Fibroblast of pulmonary artery (primary cell): ENCODE data around the gene SLPI.
A peak's percentile ranks its signal among the peaks of the same experiment; 100 is the strongest.

ENCODE experiments used
- DNase-seq: peaks from one replicate; pipeline ENCODE4 v3.0.0-alpha.2; 2010; ENCODE audit warnings: low read depth
- H3K4me3 ChIP-seq: replicated peaks from 2 replicates; pipeline ENCODE4 v1.5.1; 2011; ENCODE audit warnings: low read depth, mild to moderate bottlenecking, control low read depth, low read length, moderate library complexity
- TF ChIP-seq, protein P1 (sequence below): IDR thresholded peaks from 2 replicates; pipeline ENCODE4 v1.5.1; 2011; ENCODE audit warnings: mild to moderate bottlenecking, control low read depth, low read length, inconsistent platforms; ENCODE audit errors: missing control alignments

The SLPI gene

DNA sequence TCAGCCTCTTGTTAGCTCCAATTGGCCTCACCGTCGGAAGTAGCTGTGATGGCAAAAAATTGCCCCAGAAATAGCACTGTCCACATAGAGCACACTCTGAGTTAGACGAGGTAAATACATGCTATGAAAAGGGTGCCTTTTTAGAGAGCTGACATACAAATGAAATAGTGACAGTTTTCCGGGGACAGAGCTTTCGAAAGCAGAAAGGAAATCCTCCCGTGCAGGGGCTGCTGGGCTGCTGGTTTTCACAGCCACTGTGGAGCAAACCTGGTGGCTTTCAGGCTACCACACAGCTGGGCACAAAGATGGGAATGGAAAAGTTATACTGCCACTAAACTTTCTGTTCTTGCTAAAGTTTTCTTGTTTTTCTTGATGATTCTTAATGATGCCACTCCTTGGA lies 8.3 kb downstream of the SLPI start:
- TF ChIP-seq, protein P1, sequence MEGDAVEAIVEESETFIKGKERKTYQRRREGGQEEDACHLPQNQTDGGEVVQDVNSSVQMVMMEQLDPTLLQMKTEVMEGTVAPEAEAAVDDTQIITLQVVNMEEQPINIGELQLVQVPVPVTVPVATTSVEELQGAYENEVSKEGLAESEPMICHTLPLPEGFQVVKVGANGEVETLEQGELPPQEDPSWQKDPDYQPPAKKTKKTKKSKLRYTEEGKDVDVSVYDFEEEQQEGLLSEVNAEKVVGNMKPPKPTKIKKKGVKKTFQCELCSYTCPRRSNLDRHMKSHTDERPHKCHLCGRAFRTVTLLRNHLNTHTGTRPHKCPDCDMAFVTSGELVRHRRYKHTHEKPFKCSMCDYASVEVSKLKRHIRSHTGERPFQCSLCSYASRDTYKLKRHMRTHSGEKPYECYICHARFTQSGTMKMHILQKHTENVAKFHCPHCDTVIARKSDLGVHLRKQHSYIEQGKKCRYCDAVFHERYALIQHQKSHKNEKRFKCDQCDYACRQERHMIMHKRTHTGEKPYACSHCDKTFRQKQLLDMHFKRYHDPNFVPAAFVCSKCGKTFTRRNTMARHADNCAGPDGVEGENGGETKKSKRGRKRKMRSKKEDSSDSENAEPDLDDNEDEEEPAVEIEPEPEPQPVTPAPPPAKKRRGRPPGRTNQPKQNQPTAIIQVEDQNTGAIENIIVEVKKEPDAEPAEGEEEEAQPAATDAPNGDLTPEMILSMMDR: no peak
- no peak for DNase-seq
- H3K4me3 ChIP-seq: no peak overlapping the region

DNA sequence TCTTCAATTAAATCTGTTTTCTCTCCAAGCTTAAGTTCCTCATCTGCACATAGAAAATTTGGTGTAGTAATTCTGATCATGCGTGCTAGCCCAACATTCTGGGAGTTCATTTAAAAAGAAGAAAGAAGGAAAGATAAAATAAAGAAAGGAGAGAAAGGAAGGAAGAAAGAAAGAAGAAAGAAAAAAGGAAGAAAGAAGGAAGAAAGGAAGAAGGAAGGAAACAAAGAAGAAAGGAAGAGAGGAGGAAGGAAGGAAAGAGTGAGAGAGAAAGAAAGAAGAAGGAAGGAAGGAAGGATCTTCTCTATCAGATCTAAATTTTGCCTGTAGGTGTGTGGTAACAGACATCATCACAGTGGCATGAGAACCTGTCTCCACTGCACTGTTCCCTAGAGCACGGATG lies 16.2 kb downstream of the SLPI start:
- H3K4me3 ChIP-seq: no peak overlapping the region
- DNase-seq: no peak
- TF ChIP-seq, protein P1: no peak

DNA sequence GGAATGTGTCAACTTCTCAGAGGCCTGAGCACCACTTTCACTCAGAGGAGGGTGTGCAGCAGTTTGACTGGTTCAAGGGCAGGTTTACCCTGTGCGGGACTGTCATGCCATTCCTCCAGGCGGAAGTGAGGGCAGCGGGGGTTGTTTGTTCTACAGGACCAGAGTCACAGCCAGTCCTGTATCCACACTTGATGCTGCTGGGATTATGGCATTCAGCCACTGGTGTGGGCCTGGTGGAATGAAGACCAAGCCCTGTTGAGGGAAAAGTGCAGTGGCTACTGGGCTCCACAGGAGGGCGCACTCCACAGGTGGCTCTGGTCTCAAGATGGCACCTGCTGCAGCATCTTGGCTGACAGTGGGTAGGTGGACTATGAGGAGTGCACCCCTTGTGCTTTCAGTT lies 18.4 kb downstream of the SLPI start:
- TF ChIP-seq, protein P1: peak; percentile 39
- H3K4me3 ChIP-seq: no peak overlapping the region
- no peak for DNase-seq

DNA sequence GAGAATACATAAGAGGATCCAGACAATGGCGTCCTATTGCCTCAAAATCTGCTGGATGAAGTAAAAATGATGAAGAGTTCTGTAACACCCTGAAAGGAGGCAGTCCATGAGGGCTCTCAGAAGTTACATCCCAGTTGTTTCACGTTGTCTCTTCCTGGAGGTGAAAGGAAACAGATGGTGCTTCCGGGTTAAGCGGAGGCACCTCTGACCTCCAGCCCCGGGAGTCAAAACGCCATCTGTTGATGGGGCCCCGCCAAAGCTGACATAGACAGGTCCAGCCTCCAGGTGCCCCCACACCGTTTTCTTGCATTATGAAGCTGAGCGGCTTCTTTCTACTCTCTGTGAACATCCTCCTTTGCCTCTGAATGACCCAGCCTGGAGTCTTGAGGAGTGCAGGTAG lies 23.7 kb downstream of the SLPI start:
- DNase-seq: no peak
- TF ChIP-seq, protein P1: no peak
- no peak overlapping the region for H3K4me3 ChIP-seq

DNA sequence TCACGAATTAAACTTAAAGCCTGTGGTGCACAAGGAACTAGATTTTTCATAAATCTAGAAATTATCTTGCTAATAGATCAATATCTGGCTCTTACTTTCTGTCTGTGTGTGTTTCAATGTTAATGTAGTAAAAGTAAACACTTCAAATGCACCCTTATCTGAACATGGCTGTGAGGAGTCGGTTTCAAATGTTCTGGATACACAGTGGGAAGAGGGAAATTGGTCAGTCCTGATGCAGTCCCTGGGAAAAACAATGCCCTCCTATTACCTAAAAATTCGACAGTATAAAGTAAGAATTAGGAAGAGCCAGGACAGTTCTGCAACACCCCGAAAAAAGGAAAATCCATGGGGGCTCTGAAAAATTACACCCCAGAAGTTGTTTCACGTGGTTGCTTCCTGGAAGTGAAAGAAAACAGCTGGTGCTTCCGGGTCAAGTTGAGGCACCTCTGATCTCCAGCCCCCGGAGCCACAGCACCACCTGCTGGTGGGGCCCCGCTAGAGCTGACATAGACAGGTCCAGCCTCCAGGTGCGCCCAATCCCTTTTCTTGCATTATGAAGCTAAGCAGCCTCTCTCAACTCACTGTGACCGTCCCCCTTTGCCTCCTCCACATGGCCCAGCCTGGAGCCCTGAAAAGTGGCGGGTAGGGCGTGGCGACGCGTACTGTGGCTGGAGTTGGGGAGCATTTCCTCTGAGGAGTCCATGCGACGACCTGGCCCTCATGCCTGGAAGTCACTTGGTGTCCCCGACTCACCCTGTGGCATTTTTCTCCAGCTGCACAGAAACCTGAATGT lies 24.9 kb downstream of the SLPI start:
- TF ChIP-seq, protein P1: peak; percentile 45
- DNase-seq: peak; percentile 7
- no peak overlapping the region for H3K4me3 ChIP-seq

DNA sequence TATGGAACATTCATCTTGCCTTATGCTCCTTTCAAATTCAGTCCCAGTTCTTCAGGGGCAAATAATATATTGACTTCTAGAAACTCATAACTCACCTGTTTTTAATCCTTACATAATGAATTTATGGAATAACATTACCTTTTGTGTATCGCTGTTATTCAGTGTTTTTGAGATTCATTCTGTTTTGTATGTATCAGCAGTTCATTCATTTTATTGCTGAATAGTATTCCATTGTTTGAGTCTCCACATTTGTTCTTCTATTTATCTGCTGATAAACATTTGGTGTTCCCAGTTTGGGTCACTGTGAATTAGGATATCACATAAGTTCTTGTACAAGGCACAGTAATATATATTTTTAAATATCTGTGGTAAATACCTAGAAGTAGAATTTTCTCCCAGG lies 28.1 kb downstream of the SLPI start:
- TF ChIP-seq, protein P1: no peak
- DNase-seq: no peak
- no peak overlapping the region for H3K4me3 ChIP-seq

DNA sequence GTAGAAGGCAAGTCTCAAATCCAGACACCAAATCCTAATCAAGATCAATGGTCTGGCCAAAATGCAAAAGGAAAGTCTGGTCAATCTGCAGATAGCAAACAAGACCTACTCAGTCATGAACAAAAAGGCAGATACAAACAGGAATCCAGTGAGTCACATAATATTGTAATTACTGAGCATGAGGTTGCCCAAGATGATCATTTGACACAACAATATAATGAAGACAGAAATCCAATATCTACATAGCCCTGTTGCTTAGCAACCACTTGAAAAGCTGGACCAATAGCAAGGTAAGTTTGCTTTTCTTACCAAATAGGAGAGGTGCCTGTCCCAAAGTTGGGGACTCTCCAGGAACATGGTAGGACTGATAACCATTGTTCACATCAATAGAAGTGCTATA lies 31.2 kb downstream of the SLPI start:
- no peak overlapping the region for H3K4me3 ChIP-seq
- no peak for DNase-seq
- TF ChIP-seq, protein P1: no peak
